GM21515 (cell line): ENCODE results near the gene IFNE.
"Not testable (repeated sequence)": the region's sequence is repeated elsewhere in the genome, so short reads cannot be mapped to it uniquely, and the experiment has no call there.

ENCODE experiments used
- ATAC-seq: cut with Tn5 transposase; IDR thresholded peaks from one replicate; pipeline ENCODE4 v1.9.1; 2021; ENCODE audit not compliant: unreplicated experiment

IFNE gene

DNA sequence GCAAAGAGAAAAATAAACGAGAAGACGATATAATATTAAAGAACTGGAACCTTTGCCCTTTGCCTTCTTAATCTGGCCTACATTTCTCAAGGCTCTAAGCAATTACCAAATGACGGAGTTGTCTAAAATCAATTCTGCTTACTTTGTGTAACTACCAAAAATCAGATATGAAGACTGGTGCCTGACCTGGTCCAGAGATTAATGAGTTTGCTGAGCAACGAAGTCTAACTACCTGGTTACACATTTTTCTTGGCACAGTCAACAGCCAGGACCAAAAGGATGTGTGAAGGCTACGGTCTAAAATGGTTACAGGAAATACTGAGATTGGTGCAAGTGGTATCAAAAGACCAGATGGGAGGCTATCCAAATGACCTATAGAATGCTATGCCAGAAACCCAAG lies 17.8 kb upstream of the IFNE start:
- ATAC-seq = no peak

DNA sequence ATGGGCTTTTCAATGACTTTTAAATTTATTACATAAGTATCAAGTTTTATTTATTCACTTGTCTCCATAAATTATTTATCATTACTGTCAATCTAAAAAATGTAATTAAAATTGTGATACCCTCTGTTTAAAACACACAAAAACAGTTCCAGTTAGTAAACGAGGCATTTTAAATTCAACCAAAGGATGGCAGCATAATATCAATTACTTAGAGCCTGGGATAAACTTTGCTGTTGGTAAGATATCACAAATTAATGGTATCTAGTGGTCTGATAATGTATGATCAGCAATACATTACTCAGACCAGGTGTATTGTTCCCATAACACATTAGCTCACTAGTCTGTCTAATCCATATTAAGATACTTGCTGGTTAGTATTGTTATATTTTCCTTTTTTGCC lies 9.6 kb upstream of the IFNE start:
- no peak for ATAC-seq

DNA sequence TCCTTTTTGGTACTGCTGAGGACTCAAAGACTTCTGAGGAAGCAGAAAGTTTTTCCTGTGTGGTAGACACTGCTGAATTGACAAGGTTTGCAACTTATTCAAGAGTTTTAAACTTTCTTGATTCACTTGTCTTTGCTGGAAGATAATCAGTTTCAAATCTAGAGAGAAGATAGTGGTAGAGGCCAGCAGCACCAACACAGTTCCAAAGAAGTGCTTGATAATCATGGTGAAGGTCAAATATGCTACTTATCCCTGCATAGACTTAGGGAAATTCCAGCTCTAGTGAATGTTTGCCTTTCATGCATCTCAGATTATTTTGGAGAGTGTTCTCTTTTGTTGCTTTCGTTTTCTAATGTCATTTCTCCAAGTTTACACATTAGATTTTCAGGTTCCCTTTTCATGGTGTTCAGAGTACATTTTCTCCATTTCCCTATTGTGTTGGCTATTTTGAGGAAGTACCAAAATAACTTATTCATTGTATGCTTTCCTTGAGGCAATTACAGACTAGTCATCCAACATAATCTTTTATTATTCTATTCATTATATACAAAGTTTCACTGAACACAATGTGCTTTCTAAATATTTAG lies 550 bp downstream of the IFNE start:
- no peak for ATAC-seq

DNA sequence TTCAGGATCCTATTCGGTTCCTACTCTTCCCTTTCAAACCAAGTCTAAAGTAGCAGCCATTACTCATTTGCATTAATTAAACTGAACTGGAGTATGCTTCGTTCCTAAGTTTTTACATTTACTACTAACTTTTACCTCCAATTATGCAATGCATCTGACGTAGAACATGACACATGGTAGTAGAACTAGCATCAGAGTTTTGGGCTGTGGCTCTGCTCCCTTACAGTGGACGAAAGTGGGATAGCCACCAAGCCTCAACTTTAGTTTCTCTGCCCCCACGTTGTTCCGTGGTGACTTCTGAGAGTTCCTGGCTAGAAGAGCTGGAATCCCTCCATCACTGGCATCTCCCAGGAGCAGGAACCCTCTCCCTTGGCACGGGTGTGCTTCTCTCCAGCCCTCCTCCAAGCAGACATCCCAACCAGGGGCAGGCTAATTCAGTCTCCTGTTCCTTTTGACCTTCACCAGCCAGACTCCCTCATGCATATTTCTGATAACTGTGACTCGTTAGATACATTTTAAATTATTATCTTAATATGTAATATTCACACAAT lies 2.9 kb downstream of the IFNE start:
- ATAC-seq = no peak

DNA sequence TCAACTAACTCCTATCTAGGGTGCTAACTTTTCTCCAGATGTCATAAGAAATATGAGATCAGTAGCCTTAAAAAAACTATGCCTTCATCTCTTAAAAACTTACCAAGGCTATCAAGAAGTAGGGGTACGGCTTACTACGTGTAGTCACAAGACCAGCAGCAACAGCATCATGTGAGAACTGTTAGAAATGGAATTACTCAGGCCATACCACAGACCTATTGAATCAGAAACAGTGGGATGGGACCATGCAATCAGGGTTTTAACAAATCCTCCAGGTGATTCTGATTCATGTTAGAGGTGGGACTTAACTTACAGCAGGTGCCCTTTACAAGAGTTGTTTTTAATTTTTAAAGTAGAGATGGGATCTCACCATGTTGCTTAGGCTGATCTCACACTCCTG lies 4.6 kb downstream of the IFNE start:
- no peak for ATAC-seq

DNA sequence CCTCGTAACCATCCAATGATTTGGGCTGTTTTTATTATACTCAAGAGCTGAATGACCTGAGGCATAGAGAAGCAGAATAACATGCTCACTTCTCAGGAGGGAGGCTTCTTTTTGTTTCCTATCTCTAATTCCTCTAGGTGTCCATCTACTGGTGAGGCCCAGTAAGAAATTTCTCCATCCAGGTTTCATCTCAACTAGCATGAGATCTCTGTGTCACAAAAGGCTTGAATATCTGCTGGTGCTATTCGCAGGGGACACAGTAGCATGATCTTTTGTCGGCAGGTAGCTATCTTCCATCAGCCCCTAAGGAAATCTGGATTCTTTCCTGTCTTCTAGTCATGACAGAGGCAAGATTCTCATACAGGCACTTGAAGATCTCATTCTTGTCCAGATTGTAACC lies 8.9 kb downstream of the IFNE start:
- no peak for ATAC-seq

DNA sequence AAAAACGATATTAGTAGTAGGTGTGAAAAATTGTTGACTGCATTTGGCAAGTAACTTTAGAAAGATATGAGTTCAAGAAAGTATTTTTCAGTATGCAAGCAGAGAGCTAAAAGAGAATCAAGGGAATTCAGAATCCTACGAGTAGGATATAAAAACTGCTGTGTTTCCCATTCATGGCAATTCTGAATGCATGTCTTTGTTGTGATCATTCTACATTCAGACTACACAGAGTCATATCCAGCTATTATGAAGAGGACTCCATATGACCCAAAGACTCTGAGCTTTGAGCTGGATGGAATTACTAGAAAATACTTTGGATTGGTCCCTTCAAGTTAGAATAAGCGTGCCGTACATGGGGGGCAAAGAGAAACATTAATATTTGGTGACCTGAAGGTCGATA lies 12.0 kb downstream of the IFNE start:
- no peak for ATAC-seq

DNA sequence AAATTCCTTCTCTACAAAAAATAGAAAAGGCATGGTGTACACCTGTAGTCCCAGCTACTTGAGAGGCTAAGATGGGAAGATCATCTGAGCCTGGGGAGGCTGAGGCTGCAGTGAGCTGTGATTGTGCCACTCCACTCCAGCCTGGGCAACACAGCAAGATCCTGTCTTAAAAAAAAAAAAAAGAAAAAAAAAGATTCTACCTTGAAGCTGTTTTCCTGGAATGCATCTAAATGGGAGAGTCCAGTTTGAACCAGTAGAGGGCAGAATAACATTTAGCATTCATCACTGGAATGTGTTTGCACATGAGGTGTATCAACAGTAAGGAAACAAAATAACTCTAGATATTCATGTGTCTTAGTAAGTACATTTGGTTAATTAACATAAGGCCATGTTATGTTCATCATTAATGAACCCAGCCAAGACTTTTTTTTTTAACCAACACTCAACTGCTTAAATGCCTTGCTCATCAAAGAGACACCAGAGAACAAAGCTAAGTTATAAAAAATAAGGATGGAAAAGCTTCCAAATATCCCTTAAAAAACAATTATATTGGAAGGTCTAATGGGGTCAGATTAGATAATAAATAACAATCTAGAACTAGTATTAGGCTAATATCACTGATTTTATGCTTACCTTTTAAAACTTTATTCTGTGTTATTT lies 16.1 kb downstream of the IFNE start:
- ATAC-seq = no peak

DNA sequence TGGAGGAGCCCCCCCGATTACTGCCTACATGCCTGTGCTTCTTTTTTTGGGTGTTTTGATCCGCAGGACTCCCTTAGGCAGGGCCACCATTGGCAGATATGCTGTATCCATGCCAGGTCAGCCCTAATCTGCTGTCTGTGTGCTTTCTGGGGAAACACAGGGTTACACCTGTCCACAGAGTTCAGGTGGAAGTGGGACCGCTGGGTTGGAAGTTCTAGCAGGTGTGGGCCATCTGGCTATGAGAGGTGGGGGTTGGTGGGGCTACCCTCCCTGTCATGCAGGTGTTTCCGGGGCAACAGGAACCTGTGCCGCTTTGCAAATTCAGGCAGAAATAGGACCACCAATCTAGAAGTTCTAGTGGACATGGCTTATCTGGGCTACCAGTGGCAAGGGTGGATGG lies 17.0 kb downstream of the IFNE start:
- no peak for ATAC-seq

DNA sequence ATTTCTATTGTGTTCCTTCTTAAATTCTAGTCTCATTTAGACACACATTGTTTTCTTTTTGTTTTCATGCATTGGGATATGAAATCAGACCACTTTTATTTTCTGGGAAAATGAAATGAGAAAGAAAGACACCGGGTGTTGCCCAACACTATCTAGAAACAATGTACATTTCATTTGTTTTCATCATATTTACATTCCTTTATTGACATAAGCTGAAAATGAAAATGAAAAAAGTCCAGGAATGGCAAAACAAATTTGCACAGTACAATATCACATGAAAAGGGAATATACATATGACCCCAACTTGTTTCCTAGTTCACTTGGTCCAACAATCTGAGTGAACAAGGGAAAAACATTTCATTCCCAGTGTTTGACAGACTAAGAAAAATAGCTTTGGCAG lies 20.7 kb downstream of the IFNE start:
- ATAC-seq = no peak

DNA sequence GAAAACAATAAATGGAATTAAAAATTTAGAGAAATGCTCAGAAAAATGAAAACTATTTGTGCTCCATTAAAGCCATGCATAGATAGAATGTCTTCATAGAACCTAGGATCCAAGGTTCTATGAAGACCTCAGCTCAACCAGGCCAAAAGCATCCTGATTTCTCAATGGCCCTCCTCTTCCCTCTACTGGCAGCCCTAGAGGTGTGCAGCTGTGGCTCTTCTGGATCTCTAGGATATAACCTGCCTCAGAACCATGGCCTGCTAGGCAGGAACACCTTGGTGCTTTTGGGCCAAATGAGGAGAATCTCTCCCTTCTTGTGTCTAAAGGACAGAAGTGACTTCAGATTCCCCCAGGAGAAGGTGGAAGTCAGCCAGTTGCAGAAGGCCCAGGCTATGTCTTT lies 26.8 kb downstream of the IFNE start:
- ATAC-seq = peak; percentile 91

DNA sequence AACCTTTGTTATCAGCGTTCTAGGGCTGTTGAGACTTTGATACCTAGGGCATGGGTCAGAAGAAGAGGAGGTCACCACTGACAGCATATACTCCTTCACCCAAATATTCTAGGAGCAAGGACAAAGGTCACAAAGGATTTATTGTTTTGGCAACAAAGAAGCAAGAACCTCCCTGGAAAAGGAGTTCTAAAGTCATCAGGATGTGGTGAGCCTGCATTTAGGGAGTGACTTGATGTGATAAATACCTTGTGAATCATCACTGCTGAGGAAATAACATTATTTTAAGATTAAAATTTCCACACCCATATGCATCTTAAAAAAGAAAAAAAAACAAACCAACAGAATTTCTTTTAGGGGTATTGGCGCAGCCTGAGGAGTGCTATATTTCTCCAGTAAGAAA lies 28.0 kb downstream of the IFNE start:
- ATAC-seq = no peak

DNA sequence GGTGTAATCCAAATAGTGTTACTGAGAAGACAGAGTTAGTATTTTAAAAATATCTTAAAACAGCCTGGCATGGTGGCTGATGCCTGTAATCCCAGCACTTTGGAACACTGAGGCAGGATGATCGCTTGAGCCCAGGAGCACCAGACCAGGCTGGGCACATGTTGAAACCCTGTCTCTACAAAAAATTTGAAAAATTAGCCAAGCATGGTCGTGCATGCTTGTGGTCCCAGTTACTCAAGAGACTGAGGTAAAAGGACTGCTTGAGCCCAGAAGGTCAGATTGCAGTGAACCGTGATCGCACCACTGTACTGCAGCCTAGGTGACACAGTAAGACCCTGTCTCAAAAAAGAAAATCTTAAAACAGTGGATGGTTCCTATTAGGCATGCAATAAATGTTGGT lies 29.4 kb downstream of the IFNE start:
- no peak for ATAC-seq

DNA sequence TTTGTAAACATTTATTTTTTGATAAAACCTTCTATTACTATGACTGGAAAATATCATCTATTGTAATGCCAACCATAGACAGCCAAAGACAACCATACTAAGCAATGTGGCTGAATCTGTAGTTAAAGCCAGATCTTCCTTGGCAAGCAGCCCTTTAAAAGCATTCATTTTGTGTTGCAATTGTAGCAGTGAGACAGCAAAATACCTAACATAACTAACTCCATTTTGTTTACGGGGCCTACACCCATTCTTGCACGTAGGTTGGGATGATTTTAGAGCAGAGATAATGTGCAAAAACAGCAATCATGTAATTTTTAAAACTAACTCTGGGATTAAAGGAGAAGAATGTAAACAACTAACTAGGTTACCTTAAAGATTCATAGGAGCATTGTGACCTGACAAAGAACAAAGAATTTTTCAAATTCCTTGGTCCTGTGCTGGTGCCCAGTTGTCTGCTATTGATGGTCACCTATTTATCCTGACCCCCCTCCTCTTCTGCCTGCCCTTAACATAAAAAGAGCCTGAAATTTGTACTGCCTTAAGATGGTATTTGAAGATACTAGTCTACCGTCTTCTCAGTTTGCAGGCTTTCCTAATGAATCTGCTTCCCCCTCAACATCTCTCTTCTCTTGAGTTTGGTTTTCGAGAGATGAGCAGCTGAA lies 31.2 kb downstream of the IFNE start:
- no peak for ATAC-seq

DNA sequence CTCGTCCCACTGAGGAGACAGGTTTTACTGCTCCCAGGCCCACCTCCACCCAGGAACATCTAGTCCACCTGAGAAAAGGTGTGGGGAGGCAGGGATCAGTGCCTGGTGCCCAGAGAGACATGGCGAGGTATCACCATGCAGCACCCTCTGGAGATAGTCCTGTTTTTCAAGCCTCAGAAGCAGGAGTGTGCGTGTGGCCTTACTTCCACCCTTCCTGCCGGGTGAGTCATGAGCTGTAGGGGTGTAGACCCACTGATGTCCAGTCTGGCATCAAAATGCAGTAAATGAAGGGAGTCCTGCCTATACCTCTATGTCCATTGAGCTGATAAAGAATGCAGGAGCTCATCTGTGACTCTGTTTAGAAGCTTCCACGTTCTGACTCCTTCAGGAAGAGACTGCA lies 32.8 kb downstream of the IFNE start:
- ATAC-seq = not testable (repeated sequence)

DNA sequence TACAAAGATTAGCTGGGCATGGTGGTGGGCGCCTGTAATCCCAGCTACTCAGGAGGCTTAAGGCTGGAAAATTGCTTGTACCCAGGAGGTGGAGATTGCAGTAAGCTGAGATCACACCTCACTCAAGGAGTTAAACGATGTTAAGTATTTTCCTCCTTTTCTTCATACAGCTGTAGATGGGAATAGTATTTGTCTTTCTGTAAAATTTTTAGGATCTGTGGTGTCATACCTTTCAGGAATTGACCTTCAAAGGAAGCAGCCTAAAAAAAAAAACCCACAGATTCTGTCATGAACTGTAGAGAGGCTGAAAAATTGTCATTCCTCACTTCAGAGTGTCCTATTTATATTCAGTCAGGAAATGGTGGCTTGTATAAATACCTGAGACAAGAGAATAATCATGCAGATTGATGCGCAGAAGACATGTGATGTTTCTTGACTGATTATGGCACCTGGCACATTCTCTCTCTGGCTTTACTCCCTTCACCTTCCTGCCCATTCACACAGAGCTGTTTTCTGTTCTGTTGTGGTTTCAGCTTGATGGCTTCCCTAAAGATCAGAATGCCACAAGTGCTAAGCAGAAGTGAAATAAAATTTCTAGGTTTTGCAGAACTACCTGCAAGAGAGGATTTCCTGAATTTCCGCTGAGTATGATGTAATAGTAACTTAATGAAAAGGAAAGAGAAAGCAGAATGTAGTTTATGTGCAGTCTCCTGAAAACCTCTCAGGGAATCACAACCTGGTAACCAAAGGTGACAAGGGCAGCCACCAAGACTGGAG lies 38.1 kb downstream of the IFNE start:
- peak; percentile 91 for ATAC-seq

DNA sequence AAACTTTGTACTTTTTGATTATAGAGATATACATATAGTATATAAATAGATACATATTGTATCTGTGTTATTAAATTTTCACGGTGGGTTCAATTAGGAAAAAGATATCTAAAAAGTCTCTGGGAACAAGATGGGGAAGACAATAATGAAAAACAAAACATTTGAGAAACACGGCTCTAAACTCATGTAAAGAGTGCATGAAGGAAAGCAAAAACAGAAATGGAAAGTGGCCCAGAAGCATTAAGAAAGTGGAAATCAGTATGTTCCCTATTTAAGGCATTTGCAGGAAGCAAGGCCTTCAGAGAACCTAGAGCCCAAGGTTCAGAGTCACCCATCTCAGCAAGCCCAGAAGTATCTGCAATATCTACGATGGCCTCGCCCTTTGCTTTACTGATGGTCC lies 42.0 kb downstream of the IFNE start, which contains the start of gene IFNA1:
IFNA1 (plus strand) TSS at position 301 of the 400 bp plus-strand sequence; CDS start at position 370, 69 bp downstream.
- ATAC-seq = no peak

DNA sequence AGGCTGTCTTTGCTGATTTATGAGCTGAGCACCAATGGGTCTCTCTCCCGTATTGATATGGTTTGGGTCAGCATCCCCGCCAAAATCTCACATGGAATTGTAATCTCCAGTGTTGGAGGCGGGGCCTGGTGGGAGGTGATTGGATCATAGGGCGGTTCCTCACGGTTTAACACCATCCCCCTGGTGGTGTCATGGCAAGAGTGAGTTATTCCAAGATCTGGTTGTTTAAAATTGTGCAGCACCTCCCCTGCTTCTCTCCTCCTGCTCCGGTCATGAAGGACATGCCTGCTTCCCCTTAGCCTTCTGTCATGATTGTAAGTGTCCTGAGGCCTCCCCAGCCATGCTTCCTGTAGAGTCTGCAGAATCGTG lies 47.1 kb downstream of the IFNE start:
- ATAC-seq = not testable (repeated sequence)

DNA sequence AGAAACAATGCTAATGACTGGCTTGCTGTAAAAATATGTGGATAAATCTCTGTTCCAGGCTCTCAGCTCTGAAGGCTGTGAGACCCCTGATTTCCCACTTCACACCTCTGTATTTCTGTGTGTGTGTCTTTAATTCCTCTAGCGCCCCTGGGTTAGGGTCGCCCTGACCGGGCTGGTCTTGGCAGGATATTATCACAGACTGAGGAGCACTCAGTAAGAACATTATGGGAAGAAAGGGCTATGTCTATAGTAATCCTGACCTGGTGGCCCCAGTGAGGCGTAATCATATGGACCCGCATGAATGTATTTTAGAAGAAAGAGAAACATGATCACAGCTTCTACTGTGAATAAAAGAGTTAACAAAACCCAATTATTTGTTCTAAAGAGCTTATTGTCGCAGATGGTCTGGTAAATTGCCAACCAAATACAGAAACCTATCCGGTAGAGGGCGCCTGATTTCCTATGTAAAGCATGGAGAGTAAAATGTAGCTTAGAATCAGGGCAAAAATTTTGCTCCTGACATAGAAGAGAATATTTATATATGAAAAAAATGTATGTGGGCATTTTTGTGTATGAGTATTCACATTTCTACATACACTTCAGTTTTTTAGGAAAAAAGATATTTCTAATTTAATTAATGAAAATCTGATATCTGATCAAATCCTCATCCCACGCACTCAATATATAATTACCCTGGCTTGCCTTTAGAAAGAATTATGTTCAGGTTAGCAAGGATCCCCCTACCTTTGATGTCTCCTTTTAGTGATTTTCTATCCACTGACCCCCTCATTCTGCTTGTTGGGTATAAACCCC lies 47.7 kb downstream of the IFNE start:
- no peak for ATAC-seq

DNA sequence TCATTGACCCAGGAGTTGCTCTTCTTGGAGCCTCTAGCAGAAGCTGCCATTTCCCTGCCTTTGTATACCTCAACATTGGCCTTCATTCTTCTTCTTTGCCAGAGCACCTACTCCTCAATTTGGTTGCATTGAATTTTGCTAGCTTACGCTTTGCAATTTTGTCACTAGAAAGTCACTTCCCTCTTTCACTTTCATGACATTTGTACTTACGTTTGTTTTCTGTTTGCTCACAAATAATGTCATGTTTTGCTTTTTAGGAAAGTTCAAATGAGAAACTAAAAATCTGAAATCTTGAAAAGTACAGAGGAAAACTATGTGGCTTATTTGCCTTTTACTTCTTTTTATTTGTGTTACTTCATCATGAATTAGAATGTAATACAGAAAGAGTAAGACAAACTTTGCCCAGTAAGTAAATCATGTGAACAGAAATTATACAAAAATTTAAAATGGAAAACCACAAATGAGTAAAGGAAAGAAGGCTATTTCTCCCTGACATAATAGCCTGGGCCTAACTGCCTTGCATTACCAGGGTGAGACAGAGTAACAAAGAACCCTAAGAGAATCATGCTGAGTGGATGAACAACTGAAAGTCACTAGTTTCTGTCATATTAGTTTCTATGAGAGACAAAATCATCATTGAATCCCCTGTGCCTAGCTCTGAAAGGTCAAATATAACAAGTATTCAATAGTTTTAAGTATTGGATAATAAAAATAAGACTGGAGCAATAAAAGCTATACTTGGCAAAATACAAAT lies 49.3 kb downstream of the IFNE start:
- no peak for ATAC-seq
